ENCODE results near the gene MMP15.

GRCh38 chr16:57988929-57989328 lies 36.6 kb upstream of the MMP15 start:
- TF ChIP-seq, protein P1, sequence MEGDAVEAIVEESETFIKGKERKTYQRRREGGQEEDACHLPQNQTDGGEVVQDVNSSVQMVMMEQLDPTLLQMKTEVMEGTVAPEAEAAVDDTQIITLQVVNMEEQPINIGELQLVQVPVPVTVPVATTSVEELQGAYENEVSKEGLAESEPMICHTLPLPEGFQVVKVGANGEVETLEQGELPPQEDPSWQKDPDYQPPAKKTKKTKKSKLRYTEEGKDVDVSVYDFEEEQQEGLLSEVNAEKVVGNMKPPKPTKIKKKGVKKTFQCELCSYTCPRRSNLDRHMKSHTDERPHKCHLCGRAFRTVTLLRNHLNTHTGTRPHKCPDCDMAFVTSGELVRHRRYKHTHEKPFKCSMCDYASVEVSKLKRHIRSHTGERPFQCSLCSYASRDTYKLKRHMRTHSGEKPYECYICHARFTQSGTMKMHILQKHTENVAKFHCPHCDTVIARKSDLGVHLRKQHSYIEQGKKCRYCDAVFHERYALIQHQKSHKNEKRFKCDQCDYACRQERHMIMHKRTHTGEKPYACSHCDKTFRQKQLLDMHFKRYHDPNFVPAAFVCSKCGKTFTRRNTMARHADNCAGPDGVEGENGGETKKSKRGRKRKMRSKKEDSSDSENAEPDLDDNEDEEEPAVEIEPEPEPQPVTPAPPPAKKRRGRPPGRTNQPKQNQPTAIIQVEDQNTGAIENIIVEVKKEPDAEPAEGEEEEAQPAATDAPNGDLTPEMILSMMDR (IDR thresholded peaks at IDR 0.05): no peak
- no peak for TF ChIP-seq POLR2A (IDR thresholded peaks at IDR 0.05)

All from lower leg skin (tissue), 3 donors.